Subcutaneous abdominal adipose tissue (tissue), 5 donors: ENCODE measurements around the gene GMEB2.
"Not testable (repeated sequence)": the region's sequence is repeated elsewhere in the genome, so short reads cannot be mapped to it uniquely, and the experiment has no call there.

Source experiments
- H3K27ac ChIP-seq: one replicate; pipeline ENCODE4 v1.7.0; 2013; ENCODE audit warnings: low read depth, mild to moderate bottlenecking, inconsistent platforms, low read length, moderate library complexity
- H3K27me3 ChIP-seq, 5 donors: one replicate each; pipeline ENCODE4 v1.7.0; 2013; ENCODE audit warnings: low read length in 5 of 5, inconsistent platforms in 1 of 5; ENCODE audit not compliant: control insufficient read depth in 5 of 5, insufficient read depth in 4 of 5
- H3K36me3 ChIP-seq, 5 donors: one replicate each; pipeline ENCODE4 v1.7.0; 2013; ENCODE audit warnings: low read length in 5 of 5; ENCODE audit not compliant: control insufficient read depth in 5 of 5, insufficient read depth in 5 of 5
- H3K4me1 ChIP-seq, 5 donors: one replicate each; pipeline ENCODE4 v1.7.0; 2013; ENCODE audit warnings: low read length in 5 of 5, mild to moderate bottlenecking in 3 of 5, moderate library complexity in 1 of 5; ENCODE audit not compliant: control insufficient read depth in 5 of 5, insufficient read depth in 5 of 5
- H3K4me3 ChIP-seq, 5 donors: one replicate each; pipeline ENCODE4 v1.7.0; 2013; ENCODE audit warnings: low read length in 5 of 5, low read depth in 1 of 5
- H3K9ac ChIP-seq, 5 donors: one replicate each; pipeline ENCODE4 v1.7.0; 2013; ENCODE audit warnings: low read length in 5 of 5, mild to moderate bottlenecking in 4 of 5, moderate library complexity in 3 of 5
- H3K9me3 ChIP-seq, 5 donors: one replicate each; pipeline ENCODE4 v1.7.0; 2013; ENCODE audit warnings: low read length in 5 of 5; ENCODE audit not compliant: control insufficient read depth in 5 of 5
- donor health status: healthy.
- donor health status: healthy.
- donor health status: healthy.
- donor health status: healthy.
- donor health status: healthy.

GMEB2 gene

GRCh38 chr20:63618291-63618980 is 8.5 kb downstream of the GMEB2 start:
- Histone ChIP-seq H3K9me3 (no peaks in the 10 kb centered on the region), H3K4me1 (no peaks in the 10 kb centered on the region), H3K9ac (no peak overlapping the region), H3K27ac (no peak overlapping the region), H3K36me3 (peaks cover 0 to 45% (median 38%) of the 10 kb centered on the region in 5 donors), H3K4me3 (no peak overlapping the region), H3K27me3 (no peaks in the 10 kb centered on the region)

GRCh38 chr20:63617876-63618265 is 9.0 kb downstream of the GMEB2 start:
- H3K9ac ChIP-seq, result no peak overlapping the region
- no peaks in the 10 kb centered on the region for H3K27me3 ChIP-seq
- H3K4me3 ChIP-seq, result no peak overlapping the region
- no peaks in the 10 kb centered on the region for H3K4me1 ChIP-seq
- H3K27ac ChIP-seq, result no peak overlapping the region
- no peaks in the 10 kb centered on the region for H3K9me3 ChIP-seq
- H3K36me3 ChIP-seq, result peaks cover 0 to 45% (median 38%) of the 10 kb centered on the region in 5 donors

- no peaks in the 10 kb centered on the region for H3K27me3 ChIP-seq
- no peak overlapping the region for H3K4me3 ChIP-seq
- H3K27ac ChIP-seq, result no peak overlapping the region
- H3K36me3 ChIP-seq, result peaks cover 0 to 45% (median 38%) of the 10 kb centered on the region in 5 donors
- no peaks in the 10 kb centered on the region for H3K4me1 ChIP-seq
- no peaks in the 10 kb centered on the region for H3K9me3 ChIP-seq
- H3K9ac ChIP-seq, result no peak overlapping the region
These were observed 9.6 kb downstream of the GMEB2 start for GRCh38 chr20:63617092-63617875.

GRCh38 chr20:63613863-63614594 is 12.9 kb downstream of the GMEB2 start:
- H3K36me3 ChIP-seq, result peaks cover 0 to 38% (median 31%) of the 10 kb centered on the region in 5 donors
- not testable (repeated sequence) for H3K4me3 ChIP-seq, H3K27ac ChIP-seq, H3K27me3 ChIP-seq, H3K9ac ChIP-seq, H3K4me1 ChIP-seq, H3K9me3 ChIP-seq

- Histone ChIP-seq H3K27me3 (no peaks in the 10 kb centered on the region), H3K4me1 (peaks cover 0 to 4% (median 0%) of the 10 kb centered on the region in 5 donors), H3K27ac (no peak overlapping the region), H3K4me3 (no peak overlapping the region), H3K9me3 (no peaks in the 10 kb centered on the region), H3K36me3 (peaks cover 0 to 22% (median 16%) of the 10 kb centered on the region in 5 donors), H3K9ac (peak overlapping the region in 1 of 5 donors; percentile 14)
These were observed 14.5 kb downstream of the GMEB2 start for GRCh38 chr20:63612276-63612931.

- no peak overlapping the region for H3K4me3 ChIP-seq
- no peak overlapping the region for H3K9ac ChIP-seq
- H3K36me3 ChIP-seq, result peaks cover 0 to 15% (median 9%) of the 10 kb centered on the region in 5 donors
- no peaks in the 10 kb centered on the region for H3K9me3 ChIP-seq
- peaks cover 0 to 6% (median 1%) of the 10 kb centered on the region in 5 donors for H3K4me1 ChIP-seq
- H3K27ac ChIP-seq, result no peak overlapping the region
- H3K27me3 ChIP-seq, result no peaks in the 10 kb centered on the region
These were observed 15.3 kb downstream of the GMEB2 start for GRCh38 chr20:63611646-63612045.

- H3K4me1 ChIP-seq, result peaks cover 0 to 8% (median 3%) of the 10 kb centered on the region in 5 donors
- no peak overlapping the region for H3K27ac ChIP-seq
- peaks cover 0 to 10% (median 5%) of the 10 kb centered on the region in 5 donors for H3K36me3 ChIP-seq
- H3K9me3 ChIP-seq, result no peaks in the 10 kb centered on the region
- no peak overlapping the region for H3K4me3 ChIP-seq
- H3K9ac ChIP-seq, result no peak overlapping the region
- H3K27me3 ChIP-seq, result no peaks in the 10 kb centered on the region
These were observed 16.1 kb downstream of the GMEB2 start for GRCh38 chr20:63610581-63611435.

- Histone ChIP-seq H3K4me1 (peaks cover 0 to 8% (median 3%) of the 10 kb centered on the region in 5 donors), H3K27me3 (no peaks in the 10 kb centered on the region), H3K4me3 (no peak overlapping the region), H3K36me3 (peaks cover 0 to 24% (median 18%) of the 10 kb centered on the region in 5 donors), H3K27ac (no peak overlapping the region), H3K9ac (no peak overlapping the region), H3K9me3 (no peaks in the 10 kb centered on the region)
These were observed 20.2 kb downstream of the GMEB2 start for GRCh38 chr20:63606686-63607085.

- H3K27ac ChIP-seq, result no peak overlapping the region
These were observed 24.6 kb downstream of the GMEB2 start for GRCh38 chr20:63602321-63602720.

More at GRCh38 chr20:63602321-63602720, 24.6 kb downstream of the GMEB2 start:
- H3K27me3 ChIP-seq, result no peaks in the 10 kb centered on the region
- H3K36me3 ChIP-seq, result peaks cover 0 to 60% (median 51%) of the 10 kb centered on the region in 5 donors
- H3K4me1 ChIP-seq, result peaks cover 0 to 4% (median 0%) of the 10 kb centered on the region in 5 donors
- no peak overlapping the region for H3K4me3 ChIP-seq
- no peaks in the 10 kb centered on the region for H3K9me3 ChIP-seq
- H3K9ac ChIP-seq, result no peak overlapping the region
